ENCODE results near the gene ETV2. TPM values are rescaled to one million over a fixed set of nuclear protein-coding genes. Genes with fewer than 3 reads are reported as not detected.
A peak's percentile ranks its signal among the peaks of the same experiment; 100 is the strongest.

Gene ETV2
- total RNA-seq, 1 donor from 2014 or later: 0.72 TPM

DNA sequence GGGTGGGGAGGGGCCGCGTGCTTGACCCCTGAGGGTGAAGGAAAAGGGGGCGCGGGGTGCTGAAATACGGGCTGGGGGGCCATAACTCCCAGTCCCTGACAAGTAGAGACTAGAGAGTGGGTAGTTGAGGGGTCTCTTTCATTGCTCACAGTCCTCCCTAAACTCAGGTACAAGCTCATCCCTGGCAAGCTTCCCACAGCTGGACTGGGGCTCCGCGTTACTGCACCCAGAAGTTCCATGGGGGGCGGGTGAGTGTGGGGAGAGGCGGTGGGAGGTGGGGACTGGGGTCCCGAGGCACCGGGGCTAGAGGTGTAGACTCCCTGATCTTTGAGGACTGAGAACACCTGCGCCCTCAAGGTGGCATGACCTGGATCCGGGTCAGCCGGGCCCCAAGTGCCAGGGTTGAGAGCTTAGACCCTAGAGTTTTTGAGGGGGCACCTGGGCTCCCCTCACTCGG, 1.3 kb downstream of the ETV2 start:
- no peak for ATAC-seq
- Histone ChIP-seq H3K27me3 (no peaks in the 10 kb centered on the region), H3K27ac (peak overlapping the region; percentile 73), H3K9me3 (no peaks in the 10 kb centered on the region), H3K36me3 (peaks cover 3% of the 10 kb centered on the region), H3K4me3 (peak overlapping the region; percentile 79), H3K4me1 (peaks cover 10% of the 10 kb centered on the region)
- intact Hi-C loops (cut with DNase I): no loop called here
- TF ChIP-seq, protein P1, sequence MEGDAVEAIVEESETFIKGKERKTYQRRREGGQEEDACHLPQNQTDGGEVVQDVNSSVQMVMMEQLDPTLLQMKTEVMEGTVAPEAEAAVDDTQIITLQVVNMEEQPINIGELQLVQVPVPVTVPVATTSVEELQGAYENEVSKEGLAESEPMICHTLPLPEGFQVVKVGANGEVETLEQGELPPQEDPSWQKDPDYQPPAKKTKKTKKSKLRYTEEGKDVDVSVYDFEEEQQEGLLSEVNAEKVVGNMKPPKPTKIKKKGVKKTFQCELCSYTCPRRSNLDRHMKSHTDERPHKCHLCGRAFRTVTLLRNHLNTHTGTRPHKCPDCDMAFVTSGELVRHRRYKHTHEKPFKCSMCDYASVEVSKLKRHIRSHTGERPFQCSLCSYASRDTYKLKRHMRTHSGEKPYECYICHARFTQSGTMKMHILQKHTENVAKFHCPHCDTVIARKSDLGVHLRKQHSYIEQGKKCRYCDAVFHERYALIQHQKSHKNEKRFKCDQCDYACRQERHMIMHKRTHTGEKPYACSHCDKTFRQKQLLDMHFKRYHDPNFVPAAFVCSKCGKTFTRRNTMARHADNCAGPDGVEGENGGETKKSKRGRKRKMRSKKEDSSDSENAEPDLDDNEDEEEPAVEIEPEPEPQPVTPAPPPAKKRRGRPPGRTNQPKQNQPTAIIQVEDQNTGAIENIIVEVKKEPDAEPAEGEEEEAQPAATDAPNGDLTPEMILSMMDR (IDR thresholded peaks at IDR 0.05): no peak
- no peak for DNase-seq

GRCh38 chr19:35643255-35644205, 2.0 kb downstream of the ETV2 start:
- Histone ChIP-seq H3K4me1 (peaks cover 10% of the 10 kb centered on the region), H3K36me3 (no peaks in the 10 kb centered on the region), H3K4me3 (peak overlapping the region; percentile 79), H3K9me3 (no peaks in the 10 kb centered on the region), H3K27ac (peak overlapping the region; percentile 73), H3K27me3 (no peaks in the 10 kb centered on the region)
- intact Hi-C loops (cut with DNase I): no loop called here
- ATAC-seq (peak; percentile 79), DNase-seq (peak; percentile 93)
- TF ChIP-seq, protein P1 (IDR thresholded peaks at IDR 0.05): peak; percentile 13

DNA sequence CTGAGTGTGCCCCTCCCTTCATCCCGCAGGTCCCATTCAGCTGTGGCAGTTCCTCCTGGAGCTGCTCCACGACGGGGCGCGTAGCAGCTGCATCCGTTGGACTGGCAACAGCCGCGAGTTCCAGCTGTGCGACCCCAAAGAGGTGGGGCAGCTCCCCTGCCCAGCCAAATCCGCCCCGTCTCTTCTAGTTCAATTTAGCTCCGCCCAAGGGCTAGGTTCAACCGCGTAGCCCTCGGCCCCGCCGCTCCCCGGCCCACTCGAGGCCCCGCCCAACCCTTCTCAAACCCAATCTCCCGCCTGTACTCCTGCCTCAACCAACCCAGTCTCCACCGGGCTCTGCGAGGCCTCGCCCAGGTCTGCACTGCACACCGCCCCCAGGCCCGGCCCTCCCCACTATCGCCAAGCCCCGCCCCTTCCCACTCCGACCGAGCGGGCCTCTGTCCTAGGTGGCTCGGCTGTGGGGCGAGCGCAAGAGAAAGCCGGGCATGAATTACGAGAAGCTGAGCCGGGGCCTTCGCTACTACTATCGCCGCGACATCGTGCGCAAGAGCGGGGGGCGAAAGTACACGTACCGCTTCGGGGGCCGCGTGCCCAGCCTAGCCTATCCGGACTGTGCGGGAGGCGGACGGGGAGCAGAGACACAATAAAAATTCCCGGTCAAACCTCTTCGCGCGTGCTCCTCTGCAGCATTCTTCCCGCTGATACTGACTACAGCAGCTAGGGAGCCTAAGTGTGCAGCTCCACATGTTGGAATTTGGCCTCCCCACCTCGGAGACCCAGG, 2.9 kb downstream of the ETV2 start:
- TF ChIP-seq, protein P1 (IDR thresholded peaks at IDR 0.05): no peak
- H3K36me3 ChIP-seq: no peaks in the 10 kb centered on the region
- no peaks in the 10 kb centered on the region for H3K27me3 ChIP-seq
- peak overlapping the region; percentile 79 for H3K4me3 ChIP-seq
- peak; percentile 98 for DNase-seq
- peaks cover 14% of the 10 kb centered on the region for H3K4me1 ChIP-seq
- peak; percentile 90 for ATAC-seq
- no peaks in the 10 kb centered on the region for H3K9me3 ChIP-seq
- intact Hi-C loops (cut with DNase I): no loop called here
- H3K27ac ChIP-seq: peak overlapping the region; percentile 73

DNA sequence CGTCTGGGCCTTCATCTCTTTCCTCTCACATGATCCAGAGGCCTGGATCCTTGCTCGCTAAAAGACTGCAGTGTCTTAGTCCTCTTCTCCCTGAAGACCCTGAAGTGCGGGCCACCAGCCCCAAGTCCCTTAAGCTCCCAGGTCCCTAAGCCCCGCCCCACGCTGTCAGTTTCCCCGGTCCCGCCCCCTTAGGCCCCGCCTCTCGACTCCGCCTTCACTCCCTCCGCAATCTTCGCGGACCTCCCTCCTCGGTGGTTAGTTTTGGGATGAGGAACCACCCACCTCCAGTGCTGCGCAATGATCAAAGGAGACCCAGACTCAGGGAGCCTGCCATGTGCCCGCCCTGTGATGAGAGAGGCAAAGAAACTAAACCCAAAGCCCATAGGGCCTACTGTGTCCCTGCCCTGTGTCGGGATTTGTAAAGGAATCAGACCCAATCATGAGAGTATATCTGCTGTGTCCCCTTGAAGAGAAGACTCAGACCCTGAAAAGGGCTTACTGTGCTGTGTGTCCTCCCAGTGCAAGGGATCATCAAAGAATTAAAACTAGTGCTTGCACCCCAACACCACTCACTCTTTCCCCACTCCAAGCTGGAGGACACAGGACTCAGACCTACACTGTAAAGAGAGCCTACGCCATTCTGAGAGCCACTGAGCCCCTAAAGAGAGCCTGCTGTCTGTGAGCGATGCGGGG, 3.6 kb downstream of the ETV2 start:
- peak; percentile 27 for ATAC-seq
- TF ChIP-seq, protein P1 (IDR thresholded peaks at IDR 0.05): no peak

More for the DNA sequence above, 3.6 kb downstream of the ETV2 start:
- peak overlapping the region; percentile 79 for H3K4me3 ChIP-seq
- no peaks in the 10 kb centered on the region for H3K27me3 ChIP-seq
- peaks cover 4% of the 10 kb centered on the region for H3K36me3 ChIP-seq
- intact Hi-C loops (cut with DNase I): no loop called here
- peak; percentile 91 for DNase-seq
- H3K27ac ChIP-seq: peak overlapping the region; percentile 73
- H3K4me1 ChIP-seq: peaks cover 17% of the 10 kb centered on the region
- no peaks in the 10 kb centered on the region for H3K9me3 ChIP-seq
